DND-41 (cell line): ENCODE data around the gene CENPB.

Experiments
- ATAC-seq: fragments of 200-7000 bp; cut with Tn5 transposase; 3 replicates; pipeline ENCODE4 v1.9.1; 2021; ENCODE audit warnings: low read depth; ENCODE audit not compliant: insufficient read depth
- DNase-seq: peaks from one replicate; pipeline ENCODE4 v3.0.0-alpha.2; 2020
- H2AFZ ChIP-seq: 2 replicates; pipeline ENCODE4 v1.6.0; 2012; ENCODE audit warnings: low read depth, low read length
- H3K27ac ChIP-seq: 2 replicates; pipeline ENCODE4 v1.5.1; 2012; ENCODE audit warnings: low read length, inconsistent platforms
- H3K27me3 ChIP-seq: fragments of 200-600 bp; sonication (generic); 2 replicates; pipeline ENCODE4 v1.6.0; 2012; ENCODE audit warnings: low read length, mild to moderate bottlenecking, inconsistent platforms; ENCODE audit not compliant: insufficient read depth, poor library complexity
- H3K36me3 ChIP-seq: 2 replicates; pipeline ENCODE4 v1.5.1; 2012; ENCODE audit warnings: low read length, inconsistent platforms; ENCODE audit not compliant: insufficient read depth
- H3K4me1 ChIP-seq: 2 replicates; pipeline ENCODE4 v1.5.1; 2012; ENCODE audit warnings: mild to moderate bottlenecking, low read length; ENCODE audit not compliant: insufficient read depth
- H3K4me2 ChIP-seq: 2 replicates; pipeline ENCODE4 v1.6.0; 2012; ENCODE audit warnings: mild to moderate bottlenecking, moderate library complexity, low read length, inconsistent platforms; ENCODE audit not compliant: insufficient read depth
- H3K4me3 ChIP-seq, 2 experiments: fragments of 200-600 bp in 1 of 2; shearing (Covaris generic) in 1 of 2; 2 replicates each; pipeline ENCODE4 v1.5.1; 2012 to 2016; ENCODE audit warnings: inconsistent platforms in 2 of 2, low read length in 2 of 2, mild to moderate bottlenecking in 2 of 2, low read depth in 1 of 2, moderate library complexity in 1 of 2
- H3K79me2 ChIP-seq: 2 replicates; pipeline ENCODE4 v1.6.0; 2012; ENCODE audit warnings: low read length, inconsistent platforms; ENCODE audit not compliant: insufficient read depth
- H3K9ac ChIP-seq: 2 replicates; pipeline ENCODE4 v1.6.0; 2012; ENCODE audit warnings: low read depth, mild to moderate bottlenecking, inconsistent platforms, low read length, moderate library complexity
- H3K9me3 ChIP-seq: 2 replicates; pipeline ENCODE4 v1.5.1; 2012; ENCODE audit warnings: low read length, moderate library complexity, mild to moderate bottlenecking, inconsistent platforms; ENCODE audit not compliant: insufficient read depth, severe bottlenecking
- H4K20me1 ChIP-seq: 2 replicates; pipeline ENCODE4 v1.6.0; 2012; ENCODE audit warnings: low read length; ENCODE audit not compliant: insufficient read depth
- CTCF ChIP-seq: IDR thresholded peaks from 2 replicates; pipeline ENCODE4 v1.5.1; 2012; ENCODE audit warnings: borderline replicate concordance, low read length, moderate library complexity, mild to moderate bottlenecking; ENCODE audit not compliant: poor library complexity, severe bottlenecking; ENCODE audit errors: extremely low read depth
- EZH2 ChIP-seq: IDR thresholded peaks from 3 replicates; pipeline ENCODE4 v1.6.1; 2012; ENCODE audit warnings: borderline replicate concordance, low read depth, mild to moderate bottlenecking, moderate library complexity, low read length, inconsistent platforms; ENCODE audit not compliant: severe bottlenecking

The CENPB gene

GRCh38 chr20:3759316-3759823 lies 27.2 kb downstream of the CENPB start:
- Histone ChIP-seq H3K27me3 (no peaks in the 10 kb centered on the region), H2AFZ (no peak overlapping the region), H3K4me2 (no peak overlapping the region), H4K20me1 (peaks cover 23% of the 10 kb centered on the region; the same call in 1 of the 2 replicates), H3K4me3 (no peak overlapping the region), H3K9me3 (no peaks in the 10 kb centered on the region), H3K36me3 (peaks cover 56% of the 10 kb centered on the region), H3K27ac (no peak overlapping the region), H3K4me1 (0 out of 2 replicates have a peak, but pooled peaks cover under 1% of the 10 kb centered on the region), H3K9ac (no peak overlapping the region), H3K79me2 (peaks cover 24% of the 10 kb centered on the region; the same call in 1 of the 2 replicates)
- TF ChIP-seq EZH2 (no peak), CTCF (no peak)
- DNase-seq (no peak), ATAC-seq (no peak)

DNA sequence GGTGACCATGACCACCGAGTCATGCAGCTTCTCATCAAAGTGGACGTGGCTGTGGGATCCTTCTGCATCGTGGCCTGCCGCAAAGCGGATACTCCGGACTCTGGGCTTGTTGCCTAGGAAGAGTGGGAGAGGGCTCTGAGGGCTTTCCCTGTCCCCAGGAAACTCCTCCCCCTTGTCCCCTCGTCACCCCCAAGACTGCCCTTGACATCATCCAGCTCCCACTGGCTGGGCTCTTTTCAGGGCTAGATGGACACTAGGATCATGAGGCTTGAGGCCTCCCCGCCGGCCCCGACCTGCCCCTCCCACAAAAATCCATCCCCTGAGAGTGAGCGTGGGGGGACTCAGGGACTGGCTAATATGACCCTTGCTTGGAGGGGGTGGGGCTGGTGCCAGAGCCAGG lies 28.0 kb downstream of the CENPB start:
- DNase-seq (no peak), ATAC-seq (no peak)
- no peaks in the 10 kb centered on the region for H3K9me3 ChIP-seq
- peaks cover 18% of the 10 kb centered on the region; the same call in 1 of the 2 replicates for H4K20me1 ChIP-seq
- no peak overlapping the region for H3K4me3 ChIP-seq
- H3K9ac ChIP-seq = no peak overlapping the region
- peaks cover 56% of the 10 kb centered on the region for H3K36me3 ChIP-seq
- H3K4me2 ChIP-seq = no peak overlapping the region
- H2AFZ ChIP-seq = no peak overlapping the region
- no peak for TF ChIP-seq EZH2
- TF ChIP-seq CTCF = no peak
- H3K79me2 ChIP-seq = peaks cover 17% of the 10 kb centered on the region; the same call in 1 of the 2 replicates
- no peaks in the 10 kb centered on the region for H3K27me3 ChIP-seq
- no peak overlapping the region for H3K27ac ChIP-seq
- no peaks in the 10 kb centered on the region for H3K4me1 ChIP-seq

DNA sequence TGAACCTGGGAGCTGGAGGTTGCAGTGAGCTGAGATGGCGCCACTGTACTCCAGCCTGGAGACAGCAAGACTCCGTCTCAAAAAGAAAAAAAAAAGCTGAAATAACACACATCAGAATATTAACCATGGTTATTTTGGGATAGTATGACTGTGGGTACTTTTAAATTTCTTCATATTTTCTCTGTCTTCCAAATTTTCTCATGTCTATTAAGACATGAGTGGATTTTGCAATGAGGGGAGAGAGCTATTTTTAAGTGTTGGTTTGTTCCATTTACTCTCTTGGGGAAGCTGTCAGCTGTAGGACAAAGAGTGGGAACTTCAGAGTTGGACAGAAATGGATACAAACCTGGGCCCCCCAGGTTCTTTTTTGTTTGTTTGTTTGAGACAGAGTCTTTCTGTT lies 29.3 kb downstream of the CENPB start:
- Histone ChIP-seq H3K36me3 (peaks cover 56% of the 10 kb centered on the region), H3K4me3 (no peak overlapping the region), H2AFZ (no peak overlapping the region), H3K4me2 (no peak overlapping the region), H3K27ac (no peak overlapping the region), H3K79me2 (peaks cover 14% of the 10 kb centered on the region; the same call in 1 of the 2 replicates), H3K9me3 (no peaks in the 10 kb centered on the region), H4K20me1 (peaks cover 18% of the 10 kb centered on the region; the same call in 1 of the 2 replicates), H3K4me1 (no peaks in the 10 kb centered on the region), H3K9ac (no peak overlapping the region), H3K27me3 (no peaks in the 10 kb centered on the region)
- no peak for TF ChIP-seq CTCF
- TF ChIP-seq EZH2 = no peak
- DNase-seq = no peak
- ATAC-seq = no peak
